H1 (cell line): ENCODE data around the gene SLTM.

Experiments used
- CTBP2 ChIP-seq: IDR thresholded peaks from 2 replicates; pipeline ENCODE4 v1.7.0; 2011; ENCODE audit warnings: borderline replicate concordance, mild to moderate bottlenecking, moderate library complexity, mixed read lengths, low read length; ENCODE audit not compliant: insufficient read depth, insufficient read length
- CTCF ChIP-seq, 3 experiments: IDR thresholded peaks; 1 replicate in 2 of 3; 2 replicates in 1 of 3; pipeline versions ENCODE4 v1.5.1 to v1.6.1; 2011; ENCODE audit warnings: low read length in 3 of 3, mild to moderate bottlenecking in 3 of 3, inconsistent platforms in 2 of 3, low read depth in 1 of 3, moderate library complexity in 1 of 3; ENCODE audit not compliant: insufficient read depth in 1 of 3; ENCODE audit errors: control extremely low read depth in 1 of 3
- EGR1 ChIP-seq: IDR thresholded peaks from 2 replicates; pipeline ENCODE4 v1.6.1; 2011; ENCODE audit warnings: low read depth, low read length, borderline replicate concordance
- EP300 ChIP-seq, 2 experiments: IDR thresholded peaks; 1 replicate in 1 of 2; 2 replicates in 1 of 2; pipeline ENCODE4 v1.6.1; 2011 to 2012; ENCODE audit warnings: low read depth in 2 of 2, low read length in 2 of 2, mild to moderate bottlenecking in 2 of 2, borderline replicate concordance in 1 of 2, inconsistent platforms in 1 of 2, moderate library complexity in 1 of 2
- NRF1 ChIP-seq: IDR thresholded peaks from 2 replicates; pipeline ENCODE4 v1.6.1; 2011; ENCODE audit warnings: mild to moderate bottlenecking, low read depth, low read length, improper control_type of control experiment
- POLR2AphosphoS5 ChIP-seq: IDR thresholded peaks from 2 replicates; pipeline ENCODE4 v1.6.1; 2011; ENCODE audit warnings: low read depth, low read length
- SRF ChIP-seq: IDR thresholded peaks from 2 replicates; pipeline ENCODE4 v1.6.1; 2011; ENCODE audit warnings: mild to moderate bottlenecking, low read depth, low read length, moderate library complexity
- TAF1 ChIP-seq: IDR thresholded peaks from 2 replicates; pipeline ENCODE4 v1.6.1; 2011; ENCODE audit warnings: mild to moderate bottlenecking, low read depth, low read length
- ZNF274 ChIP-seq: IDR thresholded peaks from 2 replicates; pipeline ENCODE4 v1.7.0; 2012; ENCODE audit warnings: low read length, borderline replicate concordance; ENCODE audit errors: extremely low read depth

GRCh38 chr15:58864602-58865424 lies 68.7 kb downstream of the SLTM start:
- TF ChIP-seq CTCF (IDR thresholded peaks at IDR 0.05; ENCODE audit: control extremely low read depth in 1 of 3, insufficient read depth in 1 of 3, low read depth in 1 of 3, low read length in 3 of 3) (no peak), TAF1 (0 out of 2 replicates have a peak, but pooled peaks have one; percentile 15), NRF1 (no peak), SRF (no peak), CTBP2 (no peak), EGR1 (no peak), ZNF274 (no peak), EP300 (IDR thresholded peaks at IDR 0.05; ENCODE audit: borderline replicate concordance in 1 of 2, low read depth in 2 of 2, low read length in 2 of 2) (no peak), POLR2AphosphoS5 (no peak)
